GM13976 (cell line): ENCODE results near the gene VDAC2.
"Not testable (repeated sequence)": the region's sequence is repeated elsewhere in the genome, so short reads cannot be mapped to it uniquely, and the experiment has no call there.

Experiments
- DNase-seq: peaks from one replicate; pipeline ENCODE4 v3.0.0; 2012; ENCODE audit warnings: low spot score
- in situ Hi-C: fragments of 300-500 bp; cut with MboI; formaldehyde crosslinking; loops from one replicate; pipeline ENCODE4 v1.12.0; 2022; ENCODE audit warnings: low sequenced_read_pairs, mixed read lengths, inconsistent platforms; ENCODE audit not compliant: unreplicated experiment
- TF ChIP-seq, protein P1 (sequence below): IDR thresholded peaks from 2 replicates; pipeline ENCODE4 v1.5.1; 2012; ENCODE audit warnings: borderline replicate concordance, mild to moderate bottlenecking; ENCODE audit not compliant: insufficient read depth; ENCODE audit errors: extremely low read depth, missing control alignments, control extremely low read depth

Gene VDAC2

DNA sequence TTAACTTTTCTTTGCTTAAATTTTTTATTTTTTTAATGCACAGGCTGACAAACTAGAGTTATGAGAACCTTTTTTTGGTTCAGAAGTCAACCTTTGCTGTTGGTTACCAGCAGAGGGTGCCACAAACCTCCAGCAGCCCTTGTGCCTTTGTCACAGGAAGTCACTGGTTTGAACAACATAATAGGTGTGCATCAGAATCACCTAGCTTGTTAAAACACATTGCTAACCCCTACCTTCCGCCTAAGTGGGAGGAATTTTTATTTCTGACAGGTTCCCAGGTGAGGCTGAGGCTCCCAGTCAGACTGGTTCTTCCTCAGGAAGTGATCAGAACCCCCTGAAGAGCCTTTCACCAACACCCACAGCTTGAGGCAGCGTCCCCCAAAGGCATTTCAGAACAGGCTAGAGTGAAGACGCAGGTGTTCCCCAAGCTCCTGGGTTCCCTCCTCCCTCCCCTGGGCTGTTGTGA lies 22.6 kb upstream of the VDAC2 start:
- in situ Hi-C loops = no loop called here
- TF ChIP-seq, protein P1, sequence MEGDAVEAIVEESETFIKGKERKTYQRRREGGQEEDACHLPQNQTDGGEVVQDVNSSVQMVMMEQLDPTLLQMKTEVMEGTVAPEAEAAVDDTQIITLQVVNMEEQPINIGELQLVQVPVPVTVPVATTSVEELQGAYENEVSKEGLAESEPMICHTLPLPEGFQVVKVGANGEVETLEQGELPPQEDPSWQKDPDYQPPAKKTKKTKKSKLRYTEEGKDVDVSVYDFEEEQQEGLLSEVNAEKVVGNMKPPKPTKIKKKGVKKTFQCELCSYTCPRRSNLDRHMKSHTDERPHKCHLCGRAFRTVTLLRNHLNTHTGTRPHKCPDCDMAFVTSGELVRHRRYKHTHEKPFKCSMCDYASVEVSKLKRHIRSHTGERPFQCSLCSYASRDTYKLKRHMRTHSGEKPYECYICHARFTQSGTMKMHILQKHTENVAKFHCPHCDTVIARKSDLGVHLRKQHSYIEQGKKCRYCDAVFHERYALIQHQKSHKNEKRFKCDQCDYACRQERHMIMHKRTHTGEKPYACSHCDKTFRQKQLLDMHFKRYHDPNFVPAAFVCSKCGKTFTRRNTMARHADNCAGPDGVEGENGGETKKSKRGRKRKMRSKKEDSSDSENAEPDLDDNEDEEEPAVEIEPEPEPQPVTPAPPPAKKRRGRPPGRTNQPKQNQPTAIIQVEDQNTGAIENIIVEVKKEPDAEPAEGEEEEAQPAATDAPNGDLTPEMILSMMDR = peak; percentile 73
- peak; percentile 79 for DNase-seq

DNA sequence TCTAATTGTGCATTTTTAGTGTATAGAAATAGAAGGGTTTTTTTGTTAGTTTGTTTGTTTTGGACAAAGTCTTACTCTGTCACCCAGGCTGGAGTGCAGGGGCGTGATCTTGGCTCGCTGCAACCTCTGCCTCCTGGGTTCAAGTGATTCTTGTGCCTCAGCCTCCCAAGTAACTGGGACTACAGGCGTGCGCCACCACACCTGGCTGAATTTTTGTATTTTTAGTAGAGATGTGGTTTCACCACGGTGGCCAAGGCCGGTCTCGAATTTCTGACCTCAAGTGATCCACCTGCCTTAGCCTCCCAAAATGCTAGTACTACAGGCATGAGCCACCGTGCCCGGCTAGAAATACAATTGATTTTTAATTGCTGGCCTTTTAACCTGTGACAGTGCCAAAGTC lies 22.1 kb upstream of the VDAC2 start:
- in situ Hi-C loops = not testable (repeated sequence)

DNA sequence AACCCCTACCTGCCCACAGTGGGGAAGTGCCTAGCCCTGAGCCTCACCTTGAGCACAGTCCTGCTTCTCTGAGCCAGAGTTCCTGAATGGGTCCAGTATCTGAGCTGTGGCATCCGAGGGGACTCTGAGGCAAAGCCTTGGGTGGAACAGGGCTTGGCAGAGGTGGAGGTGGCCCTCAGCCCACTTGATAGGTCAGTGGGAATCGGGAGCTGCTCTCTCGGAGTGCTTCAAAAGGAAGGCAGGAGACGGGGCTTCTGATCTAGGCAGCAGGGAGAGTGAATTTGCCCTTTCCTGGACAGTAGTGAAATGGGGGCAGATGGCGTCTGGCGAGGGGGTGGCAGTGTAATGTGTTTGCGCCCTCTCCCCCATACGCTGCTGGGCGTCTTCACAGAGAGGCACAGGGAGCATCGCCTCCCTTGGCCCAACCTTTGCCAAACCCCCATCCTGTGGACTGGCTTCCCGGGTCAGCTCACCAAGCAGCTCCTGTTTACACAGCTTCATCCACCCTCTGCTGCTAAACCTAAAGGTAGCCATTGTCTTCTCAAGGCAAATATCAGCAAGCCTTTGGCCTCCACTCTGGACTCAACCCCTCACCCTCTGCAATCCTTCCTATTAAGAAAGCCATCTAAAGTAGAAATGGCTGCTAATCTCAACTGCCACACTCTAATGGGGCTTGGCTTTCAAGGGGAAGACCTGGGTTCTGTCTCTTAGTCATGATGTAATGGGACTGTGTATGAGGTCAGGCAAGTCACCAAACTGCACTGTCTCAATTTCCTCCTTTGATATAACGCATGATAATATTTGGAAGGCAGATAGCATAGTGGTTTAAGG lies 21.1 kb upstream of the VDAC2 start:
- DNase-seq = no peak
- in situ Hi-C loops = no loop called here
- TF ChIP-seq, protein P1 = no peak

More for the DNA sequence above, 22.1 kb upstream of the VDAC2 start:
- DNase-seq = not testable (repeated sequence)

DNA sequence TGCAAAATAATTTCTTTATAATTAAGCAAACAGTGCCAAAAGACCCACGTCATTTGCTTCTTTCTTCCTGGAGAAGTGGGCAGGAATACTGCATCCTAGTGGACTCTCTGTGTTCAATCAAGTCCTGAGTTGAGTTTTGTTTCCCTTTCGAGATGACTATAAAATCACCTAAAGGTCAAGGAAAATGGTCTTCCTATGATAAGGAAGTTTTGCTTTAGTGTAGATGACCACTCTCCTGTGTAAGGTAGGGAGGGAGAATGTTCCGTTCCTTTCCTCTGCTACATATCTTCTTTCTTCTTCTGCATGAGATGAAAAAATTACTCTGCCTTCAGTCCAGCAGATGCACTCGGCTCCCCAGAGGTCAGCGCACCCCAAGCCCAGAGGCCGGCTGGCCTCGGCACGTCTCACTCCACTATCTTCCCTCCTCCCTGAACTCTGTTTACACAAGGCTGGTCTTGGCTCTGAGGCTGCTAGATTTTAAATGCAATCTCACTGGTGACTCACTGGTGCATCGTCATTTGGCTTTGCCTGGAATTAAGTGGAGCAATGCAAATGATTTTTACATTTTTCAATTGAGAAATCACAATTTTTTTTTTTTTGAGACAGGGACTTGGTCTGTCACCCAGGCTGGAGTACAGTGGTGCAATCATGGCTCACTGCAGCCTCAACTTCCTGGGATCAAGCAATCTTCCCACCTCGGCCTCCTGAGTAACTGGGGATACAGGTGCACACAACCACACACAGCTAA lies 18.6 kb upstream of the VDAC2 start:
- DNase-seq = no peak
- TF ChIP-seq, protein P1 = no peak
- in situ Hi-C loops = no loop called here

DNA sequence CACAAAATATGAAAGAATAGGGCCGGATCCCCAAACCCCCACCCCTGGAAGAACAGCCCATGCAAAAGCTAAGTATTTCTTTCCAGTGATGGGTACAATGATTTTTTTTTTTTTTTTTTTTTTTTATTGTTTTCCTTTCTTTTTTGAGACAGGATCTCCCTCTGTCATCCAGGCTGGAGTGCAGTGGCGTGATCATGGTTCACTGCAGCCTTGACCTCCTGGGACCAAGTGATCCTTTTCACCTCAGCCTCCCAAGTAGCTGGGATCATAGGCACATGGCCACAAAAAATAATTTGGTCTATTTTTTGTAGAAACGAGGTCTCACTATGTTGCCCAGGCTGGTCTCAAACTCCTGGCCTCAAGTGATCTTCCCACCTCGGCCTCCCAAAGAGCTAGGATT lies 16.0 kb upstream of the VDAC2 start:
- in situ Hi-C loops = not testable (repeated sequence)

DNA sequence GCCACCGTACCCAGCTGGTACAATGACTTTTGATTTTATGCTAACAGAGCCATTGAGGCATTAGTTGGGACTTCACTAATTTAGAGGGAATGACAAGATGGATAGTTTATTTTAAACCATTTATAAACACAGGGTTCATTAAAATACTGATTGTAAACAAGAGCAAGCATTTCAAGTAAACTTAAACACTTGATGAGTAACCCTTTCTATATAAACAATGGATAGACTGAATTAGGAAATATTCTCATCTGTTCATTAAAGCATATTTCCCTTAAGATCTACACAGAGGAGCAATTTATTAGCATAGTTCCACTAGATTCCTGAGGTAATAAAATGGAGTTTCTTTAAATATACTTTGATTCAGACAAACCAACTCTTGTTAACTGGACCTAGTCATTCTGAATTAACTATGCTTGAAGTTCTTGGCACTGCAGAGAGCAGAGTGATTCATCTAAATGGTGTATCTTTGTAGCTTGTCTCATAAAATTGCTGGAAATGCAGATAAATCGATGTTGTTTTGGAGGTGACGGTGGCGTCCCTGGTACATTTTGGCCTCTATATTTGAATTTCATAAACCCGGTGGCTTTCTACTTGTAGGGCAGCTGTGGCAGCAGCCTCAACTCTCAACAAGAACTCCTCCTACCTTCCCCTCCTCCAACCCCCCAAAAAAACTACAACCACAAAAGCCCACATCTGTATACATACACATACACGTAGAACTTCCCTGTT lies 15.4 kb upstream of the VDAC2 start:
- in situ Hi-C loops = no loop called here
- TF ChIP-seq, protein P1 = no peak
- no peak for DNase-seq

More for the DNA sequence above, 16.0 kb upstream of the VDAC2 start:
- not testable (repeated sequence) for DNase-seq

DNA sequence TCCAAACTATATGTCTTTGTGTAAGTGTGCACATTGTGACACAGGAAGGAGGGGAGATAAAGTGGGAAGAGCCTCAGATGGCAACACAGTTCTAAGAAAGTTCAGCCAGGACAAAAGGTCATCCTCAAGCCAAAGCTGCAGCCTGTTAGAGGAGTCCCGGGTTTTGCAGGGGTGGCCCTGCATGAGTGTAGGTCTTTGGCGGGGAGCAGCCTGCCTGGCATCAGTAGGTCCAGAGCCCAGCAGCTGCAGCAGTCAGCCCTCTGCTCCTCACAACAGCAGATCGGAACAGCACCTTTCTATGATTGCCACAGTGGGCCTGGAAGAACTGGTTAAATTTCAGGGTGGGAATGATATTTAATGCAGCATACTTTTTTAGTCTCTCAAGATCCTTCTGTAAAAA lies 13.5 kb upstream of the VDAC2 start:
- DNase-seq = no peak
- in situ Hi-C loops = no loop called here
- TF ChIP-seq, protein P1 = no peak
